ENCODE results near the gene MTHFD2L. TPM values are rescaled to one million over a fixed set of nuclear protein-coding genes. Genes with fewer than 3 reads are reported as not detected.
A peak's percentile ranks its signal among the peaks of the same experiment; 100 is the strongest.

Gene MTHFD2L
- total and polyA plus RNA-seq, 5 experiments from 2014 or later: 5.2 to 14.8 (median 7.8) TPM

DNA sequence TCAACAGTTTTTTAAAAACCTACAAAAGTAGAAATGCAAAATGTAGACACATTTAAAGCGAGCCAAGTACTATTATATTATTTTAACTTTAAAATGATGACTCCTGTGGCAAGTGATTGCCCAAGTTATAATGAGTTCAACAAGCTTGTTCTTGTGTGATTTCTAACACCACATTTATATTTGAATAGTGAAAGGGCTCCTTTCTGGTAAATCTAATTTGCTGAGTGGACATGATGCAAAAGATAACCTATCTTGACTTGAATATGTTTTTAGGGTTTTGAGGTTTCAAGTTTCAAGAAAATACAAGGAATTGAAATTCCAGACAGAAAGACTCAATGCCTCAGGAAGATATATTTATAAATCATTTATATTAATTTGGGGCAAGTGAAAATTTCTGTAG, 149.3 kb downstream of the MTHFD2L start:
- H3K4me1 Mint-ChIP-seq: peaks cover 2 to 14% (median 7%) of the 10 kb centered on the region in 4 donors
- ATAC-seq: no peak
- no peaks in the 10 kb centered on the region for H3K36me3 Mint-ChIP-seq
- H3K4me3 Mint-ChIP-seq: no peak overlapping the region
- H3K27ac Mint-ChIP-seq: no peak overlapping the region
- H3K27me3 Mint-ChIP-seq: no peaks in the 10 kb centered on the region
- POLR2A ChIA-PET: no interaction called here
- no peaks in the 10 kb centered on the region for H3K9me3 Mint-ChIP-seq
- DNase-seq: no peak

DNA sequence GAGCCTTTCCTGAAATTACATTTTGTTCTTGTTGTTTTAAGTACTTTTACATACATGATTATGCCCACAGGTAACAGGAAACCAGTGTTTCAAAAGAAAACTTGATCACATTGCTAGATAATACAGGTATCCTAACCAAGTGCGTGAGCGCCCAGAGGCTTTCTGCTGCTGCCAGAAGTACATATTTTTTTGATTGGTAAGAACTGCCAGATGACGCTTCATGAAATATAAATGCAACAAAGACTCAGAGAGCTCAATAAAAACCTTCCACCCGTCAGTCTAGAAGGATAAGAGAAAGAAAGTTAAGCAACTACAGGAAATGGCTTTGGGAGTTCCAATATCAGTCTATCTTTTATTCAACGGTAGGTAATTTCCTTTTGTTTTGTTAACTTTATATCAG, 150.3 kb downstream of the MTHFD2L start, which contains the start of gene EPGN:
TSS of gene EPGN (plus strand) at position 256 of the 400 bp plus-strand sequence. CDS start at position 320, 64 bp downstream.
- ATAC-seq (peak; percentile 33 to 79), DNase-seq (peak in 4 of 10 donors; percentile 10 to 54 (median 22))
- Mint-ChIP-seq H3K27me3 (no peaks in the 10 kb centered on the region), H3K9me3 (no peaks in the 10 kb centered on the region), H3K4me1 (peaks cover 2 to 14% (median 7%) of the 10 kb centered on the region in 4 donors), H3K27ac (peak within 1 kb of the TSS in 7 of 10 donors; percentile 1 to 67 (median 32)), H3K36me3 (no peaks in the 10 kb centered on the region), H3K4me3 (peak within 1 kb of the TSS in 8 of 10 donors; percentile 13 to 70 (median 40))
- POLR2A ChIA-PET: no interaction called here

DNA sequence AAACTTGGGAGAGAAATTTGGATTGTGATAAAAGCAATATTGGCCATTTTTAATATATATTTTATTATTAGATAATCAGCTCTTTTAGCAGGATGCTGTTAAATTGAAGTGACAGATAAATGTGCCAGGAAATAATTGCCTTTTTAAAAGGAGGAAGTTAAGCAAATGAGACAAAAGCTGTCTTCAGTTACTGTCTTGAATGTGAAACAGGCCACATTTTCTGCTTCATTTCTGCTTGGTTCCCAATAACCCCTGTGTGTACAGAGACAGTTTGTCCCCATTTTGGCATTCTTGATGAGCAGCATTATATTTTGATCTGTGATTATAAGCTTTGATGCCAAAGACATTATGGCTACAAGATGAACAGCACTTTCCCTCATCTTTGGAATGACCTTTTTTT, 151.3 kb downstream of the MTHFD2L start:
- POLR2A ChIA-PET: no interaction called here
- Mint-ChIP-seq H3K9me3 (no peaks in the 10 kb centered on the region), H3K4me1 (peaks cover 2 to 14% (median 7%) of the 10 kb centered on the region in 4 donors), H3K27me3 (no peaks in the 10 kb centered on the region), H3K36me3 (no peaks in the 10 kb centered on the region), H3K27ac (no peak overlapping the region), H3K4me3 (no peak overlapping the region)
- ATAC-seq (no peak), DNase-seq (no peak)

DNA sequence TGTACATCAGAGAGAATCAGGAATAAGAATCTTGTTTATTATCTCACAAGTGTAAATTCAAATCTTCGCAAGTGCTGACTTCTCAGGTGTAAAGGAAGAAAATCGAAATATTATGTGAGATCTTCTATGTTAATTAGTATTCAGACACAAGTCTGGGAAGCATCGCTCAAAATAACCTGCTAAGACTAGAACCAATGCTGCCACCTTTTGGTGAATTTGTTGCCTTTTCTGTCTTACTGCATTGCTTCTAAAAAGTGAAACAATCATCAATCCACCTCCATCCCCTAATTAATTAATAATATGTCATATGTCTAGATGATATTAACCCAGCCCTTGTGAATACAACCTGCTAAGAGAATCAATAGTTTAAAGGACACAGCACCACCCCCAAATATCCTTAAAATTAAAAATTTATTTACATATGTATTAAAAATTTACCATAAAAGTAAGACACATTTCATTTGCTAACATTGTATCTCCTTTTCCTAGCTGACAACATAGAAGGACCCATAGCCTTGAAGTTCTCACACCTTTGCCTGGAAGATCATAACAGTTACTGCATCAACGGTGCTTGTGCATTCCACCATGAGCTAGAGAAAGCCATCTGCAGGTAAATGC, 153.9 kb downstream of the MTHFD2L start:
- peak in 5 of 10 donors; percentile 12 to 43 (median 24) for DNase-seq
- POLR2A ChIA-PET: no interaction called here
- no peak for ATAC-seq
- Mint-ChIP-seq H3K27ac (no peak overlapping the region), H3K27me3 (peaks cover 0 to 2% (median 0%) of the 10 kb centered on the region in 5 donors), H3K9me3 (no peaks in the 10 kb centered on the region), H3K36me3 (no peaks in the 10 kb centered on the region), H3K4me3 (no peak overlapping the region), H3K4me1 (peaks cover 2 to 14% (median 7%) of the 10 kb centered on the region in 4 donors)

DNA sequence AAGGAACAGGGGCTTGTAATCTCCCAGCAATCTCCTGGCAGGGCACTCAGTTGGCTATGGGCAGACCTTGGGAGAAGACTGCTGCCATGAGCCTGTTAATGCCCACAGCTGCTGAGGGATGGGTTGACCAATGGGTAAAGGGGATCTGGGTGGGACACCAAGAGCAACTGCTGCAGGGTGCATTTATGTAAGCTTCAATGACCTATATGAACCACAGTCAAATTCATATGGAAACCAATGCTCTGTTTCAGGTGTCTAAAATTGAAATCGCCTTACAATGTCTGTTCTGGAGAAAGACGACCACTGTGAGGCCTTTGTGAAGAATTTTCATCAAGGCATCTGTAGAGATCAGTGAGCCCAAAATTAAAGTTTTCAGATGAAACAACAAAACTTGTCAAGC, 156.4 kb downstream of the MTHFD2L start:
- H3K27me3 Mint-ChIP-seq: peaks cover 0 to 2% (median 0%) of the 10 kb centered on the region in 5 donors

DNA sequence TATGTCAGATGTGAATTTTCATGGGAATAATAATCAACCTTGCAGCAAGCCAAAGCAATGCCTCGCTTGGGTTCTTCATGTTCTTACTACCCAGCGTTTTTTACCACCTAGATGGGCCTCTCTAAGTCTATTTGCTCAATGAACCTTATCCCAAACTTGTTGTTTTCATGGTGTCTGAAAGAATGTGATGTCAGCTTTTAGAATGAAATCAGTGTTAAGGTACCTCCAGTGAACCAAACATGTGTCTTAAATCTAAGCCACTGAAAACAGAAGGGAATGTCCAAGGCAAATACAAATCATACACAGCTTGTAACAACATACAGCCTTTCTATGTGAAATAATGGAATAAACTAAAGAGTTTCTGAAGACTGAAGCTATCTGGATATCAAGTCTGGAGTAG, 157.0 kb downstream of the MTHFD2L start:
- Mint-ChIP-seq H3K27ac (no peak overlapping the region), H3K36me3 (no peaks in the 10 kb centered on the region), H3K27me3 (peaks cover 0 to 2% (median 0%) of the 10 kb centered on the region in 5 donors), H3K4me3 (no peak overlapping the region), H3K4me1 (no peaks in the 10 kb centered on the region), H3K9me3 (no peaks in the 10 kb centered on the region)
- POLR2A ChIA-PET: no interaction called here
- DNase-seq (no peak), ATAC-seq (no peak)

More for the DNA sequence above, 156.4 kb downstream of the MTHFD2L start:
- H3K36me3 Mint-ChIP-seq: no peaks in the 10 kb centered on the region
- ATAC-seq (no peak), DNase-seq (no peak)
- H3K4me1 Mint-ChIP-seq: peaks cover 0 to 4% (median 0%) of the 10 kb centered on the region in 4 donors
- no peak overlapping the region for H3K27ac Mint-ChIP-seq
- no peak overlapping the region for H3K4me3 Mint-ChIP-seq
- H3K9me3 Mint-ChIP-seq: no peaks in the 10 kb centered on the region
- POLR2A ChIA-PET: no interaction called here

DNA sequence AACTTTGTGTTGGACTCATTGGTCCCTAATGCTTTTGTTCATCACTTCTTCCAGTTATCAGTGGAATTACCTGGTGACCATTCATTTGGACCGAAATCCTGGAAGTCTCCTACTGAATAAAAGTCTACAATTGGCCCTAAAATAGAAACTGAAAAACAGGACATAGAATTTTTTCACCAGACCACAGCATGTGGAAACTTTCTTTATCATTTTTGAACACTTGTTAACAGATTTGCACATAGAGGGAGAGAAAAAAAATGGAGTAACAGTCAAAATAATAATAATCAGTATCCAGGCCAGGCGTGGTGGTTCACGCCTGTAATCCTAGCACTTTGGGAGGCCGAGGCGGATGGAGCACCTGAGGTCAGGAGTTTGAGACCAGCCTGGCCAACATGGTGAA, 157.5 kb downstream of the MTHFD2L start:
- H3K4me3 Mint-ChIP-seq: no peak overlapping the region
- H3K4me1 Mint-ChIP-seq: no peaks in the 10 kb centered on the region
- POLR2A ChIA-PET: no interaction called here
- no peak for ATAC-seq
- H3K36me3 Mint-ChIP-seq: no peaks in the 10 kb centered on the region
- H3K27ac Mint-ChIP-seq: no peak overlapping the region
- H3K27me3 Mint-ChIP-seq: peaks cover 0 to 2% (median 0%) of the 10 kb centered on the region in 5 donors
- DNase-seq: no peak
- no peaks in the 10 kb centered on the region for H3K9me3 Mint-ChIP-seq

DNA sequence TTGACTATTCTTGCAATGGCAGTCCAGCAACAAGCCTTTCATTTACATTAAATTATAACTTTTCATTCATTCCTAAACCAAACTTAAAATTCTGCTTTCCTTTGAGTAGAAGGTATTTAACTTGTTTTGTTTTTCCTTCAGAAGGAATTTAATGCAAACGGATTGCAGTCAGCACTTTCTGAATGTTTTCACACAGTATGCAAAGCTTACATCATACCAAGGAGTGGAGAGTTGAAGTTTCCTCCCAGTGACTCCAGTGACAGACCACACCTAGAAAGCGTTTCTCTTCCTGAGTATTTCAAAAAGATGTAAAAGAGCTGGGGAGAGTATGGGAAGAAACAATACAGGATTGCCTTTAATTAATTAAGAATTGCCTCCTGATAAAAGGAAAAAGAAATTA, 158.5 kb downstream of the MTHFD2L start:
- Mint-ChIP-seq H3K36me3 (no peaks in the 10 kb centered on the region), H3K9me3 (no peaks in the 10 kb centered on the region), H3K4me1 (no peaks in the 10 kb centered on the region), H3K27ac (no peak overlapping the region), H3K4me3 (no peak overlapping the region), H3K27me3 (peaks cover 0 to 9% (median 3%) of the 10 kb centered on the region in 5 donors)
- POLR2A ChIA-PET: no interaction called here
- DNase-seq: no peak
- no peak for ATAC-seq

DNA sequence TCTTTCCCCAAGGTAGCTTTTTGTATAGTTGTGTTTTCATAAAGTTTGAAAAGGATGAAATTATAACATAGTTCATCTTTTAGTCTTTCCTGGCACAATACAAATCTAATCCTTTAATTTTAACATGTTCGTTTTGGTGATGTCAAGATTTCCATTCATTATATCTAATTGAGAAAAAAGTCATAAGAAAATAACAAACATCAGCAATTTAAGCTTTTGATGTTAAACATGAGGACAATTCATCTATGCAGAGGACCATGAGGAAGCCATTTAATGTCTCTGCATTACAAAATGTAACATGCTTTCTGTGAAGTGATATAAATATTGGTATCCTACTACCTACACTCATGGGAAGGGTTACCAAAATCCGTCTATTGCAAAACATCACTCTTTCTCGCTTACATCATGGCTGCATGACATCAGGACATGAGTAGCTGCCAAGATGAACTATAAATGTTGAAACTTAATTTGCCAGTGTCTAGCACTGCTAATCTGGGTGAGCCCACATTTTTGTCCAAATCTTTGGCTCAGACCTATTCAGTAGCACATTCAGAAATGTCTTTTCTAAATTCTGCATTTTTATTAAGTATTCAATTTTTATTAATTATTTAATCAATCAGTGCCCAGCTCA, 159.8 kb downstream of the MTHFD2L start:
- Mint-ChIP-seq H3K4me1 (no peaks in the 10 kb centered on the region), H3K36me3 (no peaks in the 10 kb centered on the region), H3K27me3 (peaks cover 3 to 9% (median 6%) of the 10 kb centered on the region in 5 donors), H3K4me3 (no peak overlapping the region), H3K9me3 (no peaks in the 10 kb centered on the region), H3K27ac (no peak overlapping the region)
- ATAC-seq (no peak), DNase-seq (no peak)
- POLR2A ChIA-PET: no interaction called here

DNA sequence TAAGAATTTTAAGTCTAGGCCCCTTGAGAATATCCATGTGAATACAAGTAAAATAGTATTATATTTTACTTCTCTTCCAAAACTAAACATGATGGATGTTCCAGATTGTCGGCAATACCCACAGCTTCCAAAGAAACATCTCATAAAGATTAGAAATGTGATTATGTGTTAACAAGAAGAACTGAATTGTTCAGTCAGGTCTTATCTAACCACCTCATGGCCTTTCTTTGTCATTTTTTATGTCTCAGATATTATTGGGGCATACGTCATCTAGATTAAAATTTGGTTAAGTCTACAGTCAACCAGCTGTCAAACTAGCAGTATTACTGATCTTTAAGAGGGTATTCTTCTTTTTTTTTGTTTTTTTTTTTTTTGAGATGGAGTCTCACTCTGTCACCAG, 160.4 kb downstream of the MTHFD2L start:
- H3K4me3 Mint-ChIP-seq: no peak overlapping the region
- ATAC-seq (no peak), DNase-seq (no peak)
- no peaks in the 10 kb centered on the region for H3K9me3 Mint-ChIP-seq
- POLR2A ChIA-PET: no interaction called here
- no peaks in the 10 kb centered on the region for H3K4me1 Mint-ChIP-seq
- H3K27me3 Mint-ChIP-seq: peaks cover 3 to 12% (median 6%) of the 10 kb centered on the region in 5 donors
- H3K27ac Mint-ChIP-seq: no peak overlapping the region
- H3K36me3 Mint-ChIP-seq: no peaks in the 10 kb centered on the region

DNA sequence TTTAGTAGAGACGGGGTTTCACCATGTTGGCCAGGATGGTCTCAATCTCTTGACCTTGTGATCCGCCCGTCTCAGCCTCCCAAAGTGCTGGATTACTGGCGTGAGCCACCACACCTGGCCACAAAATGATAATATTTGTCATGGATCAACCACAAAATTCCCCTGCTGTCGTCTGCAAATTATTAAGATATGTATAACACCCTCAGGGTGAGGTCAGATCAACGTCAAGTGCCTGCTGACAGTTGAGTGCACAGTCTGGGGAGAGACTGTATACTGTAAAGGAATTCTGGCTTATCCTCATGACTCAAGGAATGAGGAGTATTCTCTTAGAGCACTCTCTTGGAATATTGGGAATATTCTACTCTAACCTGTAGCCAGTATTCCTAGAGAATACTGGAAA, 161.6 kb downstream of the MTHFD2L start:
- no peaks in the 10 kb centered on the region for H3K36me3 Mint-ChIP-seq
- H3K27me3 Mint-ChIP-seq: peaks cover 6 to 24% (median 11%) of the 10 kb centered on the region in 5 donors
- H3K4me3 Mint-ChIP-seq: no peak overlapping the region
- H3K4me1 Mint-ChIP-seq: no peaks in the 10 kb centered on the region
- POLR2A ChIA-PET: no interaction called here
- DNase-seq: no peak
- no peaks in the 10 kb centered on the region for H3K9me3 Mint-ChIP-seq
- H3K27ac Mint-ChIP-seq: no peak overlapping the region
- no peak for ATAC-seq

DNA sequence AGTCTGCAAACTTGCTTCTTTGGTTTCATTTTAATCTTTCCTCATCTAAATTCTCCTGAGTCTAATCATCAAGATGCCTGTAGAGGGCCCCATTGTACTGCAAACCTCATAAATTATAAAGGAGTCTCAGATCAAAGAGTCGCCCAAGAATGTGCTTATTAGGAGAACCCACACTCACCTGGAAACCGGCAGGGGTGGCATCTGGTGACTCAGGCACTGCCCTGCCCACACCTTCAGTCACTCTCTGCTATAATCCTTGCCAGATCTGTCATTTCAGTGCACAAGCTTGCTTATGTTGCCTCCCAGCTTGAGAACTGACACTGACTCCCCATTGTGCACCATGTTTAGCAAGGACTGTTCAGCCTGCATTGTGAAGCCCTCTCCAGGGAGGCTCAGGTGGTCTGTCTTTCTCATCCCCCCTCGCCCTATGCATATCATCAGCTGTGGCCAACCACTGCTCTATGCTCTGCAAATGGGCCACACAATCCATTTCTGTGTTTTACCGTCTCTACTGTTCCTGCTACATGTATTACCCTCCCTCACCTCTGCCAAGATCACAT, 162.7 kb downstream of the MTHFD2L start:
- H3K9me3 Mint-ChIP-seq: no peaks in the 10 kb centered on the region
- POLR2A ChIA-PET: no interaction called here
- no peak overlapping the region for H3K27ac Mint-ChIP-seq
- H3K4me3 Mint-ChIP-seq: no peak overlapping the region
- peaks cover 4 to 25% (median 12%) of the 10 kb centered on the region in 5 donors for H3K27me3 Mint-ChIP-seq
- H3K4me1 Mint-ChIP-seq: no peaks in the 10 kb centered on the region
- ATAC-seq: peak; percentile 23 to 46
- peak in 3 of 10 donors; percentile 1 to 16 (median 10) for DNase-seq
- H3K36me3 Mint-ChIP-seq: no peaks in the 10 kb centered on the region

DNA sequence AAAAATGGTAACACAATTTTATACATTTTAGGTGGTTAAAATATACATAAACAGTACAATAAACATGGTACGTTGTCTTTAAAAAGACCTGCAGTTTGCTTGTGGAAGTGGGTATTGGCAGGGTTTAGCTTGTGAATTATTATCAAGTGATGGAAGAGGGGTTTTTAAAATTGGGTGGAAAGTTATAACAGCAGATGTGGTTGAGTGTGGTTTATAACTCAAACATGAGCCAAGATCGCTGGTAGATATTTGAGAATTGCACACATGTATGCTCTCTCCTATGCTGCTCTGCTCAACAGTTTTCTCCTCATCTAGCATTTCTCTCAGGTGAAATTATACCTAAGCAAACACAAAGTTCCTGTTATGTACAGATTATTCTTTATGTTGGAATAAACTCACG, 164.4 kb downstream of the MTHFD2L start:
- no peak for DNase-seq
- POLR2A ChIA-PET: no interaction called here
- no peak overlapping the region for H3K4me3 Mint-ChIP-seq
- no peaks in the 10 kb centered on the region for H3K9me3 Mint-ChIP-seq
- H3K36me3 Mint-ChIP-seq: no peaks in the 10 kb centered on the region
- no peaks in the 10 kb centered on the region for H3K4me1 Mint-ChIP-seq
- H3K27me3 Mint-ChIP-seq: peaks cover 4 to 31% (median 12%) of the 10 kb centered on the region in 5 donors
- no peak for ATAC-seq
- no peak overlapping the region for H3K27ac Mint-ChIP-seq
